Measurements from ENCODE around the gene FBH1. TPM values are rescaled to one million over a fixed set of nuclear protein-coding genes. Genes with fewer than 3 reads are reported as not detected.

The FBH1 gene
- total RNA-seq, 6 experiments from 2014 or later, result 30.8 to 38.6 (median 35.8) TPM

DNA sequence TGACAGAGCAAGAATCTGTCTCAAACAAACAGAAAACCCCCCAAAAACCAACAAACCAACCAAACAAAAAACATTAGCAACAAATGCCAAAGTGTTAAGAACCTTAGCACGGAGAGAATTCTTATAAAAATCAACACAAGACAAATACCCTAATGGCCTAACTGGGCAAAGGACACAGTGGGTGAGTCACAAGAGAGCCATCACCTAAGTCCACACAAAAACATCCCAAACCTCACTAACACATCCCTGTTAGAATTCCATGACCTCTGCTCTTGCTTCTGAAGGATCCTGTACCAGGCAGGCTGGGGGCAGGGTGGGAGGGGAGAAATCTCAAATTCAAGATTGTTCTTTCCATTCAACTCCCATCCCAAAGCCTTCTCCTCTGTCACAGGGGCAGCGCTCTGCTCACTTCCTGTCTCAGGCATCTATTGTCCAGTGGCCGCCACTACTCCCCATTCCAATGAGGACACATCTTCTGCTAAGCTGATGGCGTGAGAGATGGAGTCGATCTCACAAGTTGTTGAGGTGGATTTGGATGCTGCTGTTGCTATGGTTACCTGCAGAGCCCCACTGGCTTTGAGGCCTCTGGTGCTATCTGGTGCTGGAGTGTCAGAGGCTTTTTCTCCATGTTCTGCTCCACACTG is 78.1 kb downstream of the FBH1 start:
- no peak for TF ChIP-seq POLR2A (IDR thresholded peaks at IDR 0.05)
- TF ChIP-seq, protein P1, sequence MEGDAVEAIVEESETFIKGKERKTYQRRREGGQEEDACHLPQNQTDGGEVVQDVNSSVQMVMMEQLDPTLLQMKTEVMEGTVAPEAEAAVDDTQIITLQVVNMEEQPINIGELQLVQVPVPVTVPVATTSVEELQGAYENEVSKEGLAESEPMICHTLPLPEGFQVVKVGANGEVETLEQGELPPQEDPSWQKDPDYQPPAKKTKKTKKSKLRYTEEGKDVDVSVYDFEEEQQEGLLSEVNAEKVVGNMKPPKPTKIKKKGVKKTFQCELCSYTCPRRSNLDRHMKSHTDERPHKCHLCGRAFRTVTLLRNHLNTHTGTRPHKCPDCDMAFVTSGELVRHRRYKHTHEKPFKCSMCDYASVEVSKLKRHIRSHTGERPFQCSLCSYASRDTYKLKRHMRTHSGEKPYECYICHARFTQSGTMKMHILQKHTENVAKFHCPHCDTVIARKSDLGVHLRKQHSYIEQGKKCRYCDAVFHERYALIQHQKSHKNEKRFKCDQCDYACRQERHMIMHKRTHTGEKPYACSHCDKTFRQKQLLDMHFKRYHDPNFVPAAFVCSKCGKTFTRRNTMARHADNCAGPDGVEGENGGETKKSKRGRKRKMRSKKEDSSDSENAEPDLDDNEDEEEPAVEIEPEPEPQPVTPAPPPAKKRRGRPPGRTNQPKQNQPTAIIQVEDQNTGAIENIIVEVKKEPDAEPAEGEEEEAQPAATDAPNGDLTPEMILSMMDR (IDR thresholded peaks at IDR 0.05), result no peak
- H3K36me3 ChIP-seq, result no peaks in the 10 kb centered on the region
- H3K4me3 ChIP-seq, result no peak overlapping the region
- no peak for DNase-seq
- intact Hi-C loops (cut with DNase I), result no loop called here
- 42% methylated on average over 2 of the region's 5 CpGs for WGBS (ENCODE audit: insufficient coverage, low coverage, low lambda C conversion rate, missing lambda C conversion rate)
- ATAC-seq, result peak in 1 of 4 donors; percentile 41
- H3K27ac ChIP-seq, result peak overlapping the region; percentile 31 to 62 (median 33)
- no peaks in the 10 kb centered on the region for H3K9me3 ChIP-seq
- H3K27me3 ChIP-seq, result no peaks in the 10 kb centered on the region
- H3K4me1 ChIP-seq, result peaks cover 0 to 58% (median 29%) of the 10 kb centered on the region in 4 donors

DNA sequence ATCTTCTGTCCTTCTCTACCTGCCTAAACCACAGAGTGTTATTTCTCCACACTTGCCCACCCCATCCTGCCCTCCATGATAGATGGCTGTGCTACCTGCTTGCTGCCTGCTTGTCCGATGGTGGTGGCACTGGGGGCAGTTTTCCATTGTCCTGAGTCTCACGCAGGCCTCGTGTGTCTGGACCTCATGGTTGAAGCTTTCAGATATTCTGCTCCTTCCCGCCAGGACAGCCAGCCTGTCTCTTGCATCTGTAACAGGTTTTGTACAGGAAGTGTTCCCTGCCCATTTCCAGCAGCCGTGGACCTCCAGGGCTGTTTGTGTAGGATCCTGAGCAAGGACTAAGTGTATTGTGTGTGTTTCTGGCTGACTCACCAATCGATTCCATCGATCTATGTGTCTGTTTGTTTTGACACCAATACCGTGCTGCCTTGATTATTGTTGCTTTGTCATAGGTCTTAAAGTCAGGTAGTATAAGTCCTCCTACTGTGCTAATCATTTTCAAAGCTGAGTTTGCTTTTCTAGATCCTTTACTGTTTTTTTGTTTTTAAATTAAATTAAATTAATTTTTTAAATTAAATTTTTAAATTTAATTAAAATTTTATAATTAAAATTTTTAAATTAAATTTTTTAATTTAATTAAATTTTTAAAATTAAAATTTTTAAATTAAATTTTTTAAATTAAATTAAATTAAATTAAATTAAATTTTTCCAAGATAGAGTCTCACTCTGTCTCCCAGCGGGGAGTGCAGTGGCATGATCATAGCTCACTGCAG is 78.8 kb downstream of the FBH1 start:
- Histone ChIP-seq H3K4me1 (peaks cover 0 to 58% (median 29%) of the 10 kb centered on the region in 4 donors), H3K27me3 (no peaks in the 10 kb centered on the region), H3K36me3 (no peaks in the 10 kb centered on the region), H3K4me3 (no peak overlapping the region), H3K9me3 (no peaks in the 10 kb centered on the region), H3K27ac (peak overlapping the region; percentile 31 to 62 (median 33))
- intact Hi-C loops (cut with DNase I), result no loop called here
- DNase-seq (peak; percentile 71 to 73 (median 72)), ATAC-seq (peak; percentile 46 to 54 (median 48))
- WGBS (ENCODE audit: insufficient coverage, low coverage, low lambda C conversion rate, missing lambda C conversion rate), result 34% methylated on average over 5 of the region's 9 CpGs
- TF ChIP-seq POLR2A (IDR thresholded peaks at IDR 0.05), result peak; percentile 41
- TF ChIP-seq, protein P1 (IDR thresholded peaks at IDR 0.05), result no peak

DNA sequence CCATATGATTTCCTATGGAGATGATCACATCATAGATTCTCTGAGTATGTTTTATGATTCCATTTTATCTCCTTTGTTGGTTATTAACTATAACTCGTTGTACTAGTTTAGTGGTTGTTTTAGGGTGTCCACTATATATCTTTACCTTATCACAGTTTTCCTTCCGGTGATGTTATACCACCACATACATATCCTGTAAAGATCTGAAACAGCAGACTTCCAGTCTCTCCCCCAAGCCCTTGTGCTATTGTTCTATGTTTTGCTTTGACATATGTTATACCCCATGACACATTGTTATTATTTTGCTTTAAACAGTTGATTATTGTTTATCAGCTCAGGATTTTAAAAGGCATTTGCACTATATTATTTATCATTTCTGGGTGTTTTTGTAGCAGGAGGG is 80.0 kb downstream of the FBH1 start:
- H3K4me1 ChIP-seq, result peaks cover 0 to 50% (median 24%) of the 10 kb centered on the region in 4 donors
- 79% methylated on average over 2 of the region's 2 CpGs for WGBS (ENCODE audit: insufficient coverage, low coverage, low lambda C conversion rate, missing lambda C conversion rate)

DNA sequence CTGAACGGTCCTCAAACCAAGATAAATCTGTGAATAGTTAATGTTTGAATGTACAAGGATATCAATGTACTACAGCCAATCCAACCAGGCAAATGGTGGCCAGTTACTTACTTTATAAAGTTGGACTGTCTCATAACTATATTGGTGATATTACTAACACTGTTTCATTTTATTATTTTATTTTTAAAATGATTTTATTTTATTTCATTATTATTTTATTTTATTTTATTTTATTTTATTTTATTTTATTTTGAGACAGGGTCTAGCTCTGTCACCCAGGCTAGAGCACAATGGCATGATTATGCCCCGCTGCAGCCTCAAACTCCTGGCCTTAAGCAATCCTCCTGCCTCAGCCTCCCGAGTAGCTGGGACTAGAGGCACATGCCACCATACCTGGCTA is 80.5 kb downstream of the FBH1 start:
- 73% methylated on average over 3 of the region's 3 CpGs for WGBS (ENCODE audit: insufficient coverage, low coverage, low lambda C conversion rate, missing lambda C conversion rate)
- Histone ChIP-seq H3K4me3 (no peak overlapping the region), H3K9me3 (no peaks in the 10 kb centered on the region), H3K27ac (peak overlapping the region; percentile 22 to 71 (median 51)), H3K4me1 (peaks cover 0 to 47% (median 23%) of the 10 kb centered on the region in 4 donors), H3K36me3 (no peaks in the 10 kb centered on the region), H3K27me3 (no peaks in the 10 kb centered on the region)
- ATAC-seq, result no peak
- intact Hi-C loops (cut with DNase I), result no loop called here
- DNase-seq, result no peak
- TF ChIP-seq POLR2A (IDR thresholded peaks at IDR 0.05), result no peak
- TF ChIP-seq, protein P1 (IDR thresholded peaks at IDR 0.05), result no peak

More for the DNA sequence above, 80.0 kb downstream of the FBH1 start:
- no peaks in the 10 kb centered on the region for H3K27me3 ChIP-seq
- H3K4me3 ChIP-seq, result no peak overlapping the region
- no peaks in the 10 kb centered on the region for H3K36me3 ChIP-seq
- H3K27ac ChIP-seq, result peak overlapping the region in 2 of 3 donors; percentile 22 to 51
- TF ChIP-seq, protein P1 (IDR thresholded peaks at IDR 0.05), result no peak
- no peak for TF ChIP-seq POLR2A (IDR thresholded peaks at IDR 0.05)
- H3K9me3 ChIP-seq, result no peaks in the 10 kb centered on the region
- intact Hi-C loops (cut with DNase I), result no loop called here
- ATAC-seq (no peak), DNase-seq (no peak)

Measured in right lobe of liver (tissue), 6 donors.